ENCODE measurements around the gene LCN15. TPM values are rescaled to one million over a fixed set of nuclear protein-coding genes. Genes with fewer than 3 reads are reported as not detected.
A peak's percentile ranks its signal among the peaks of the same experiment; 100 is the strongest.

Gene LCN15
- total and polyA plus RNA-seq, 2 experiments from 2014 or later, result 0.76 to 0.90 TPM

GRCh38 chr9:136713550-136713949, 50.8 kb downstream of the LCN15 start:
- ATAC-seq (no peak), DNase-seq (ENCODE audit: low spot score) (no peak)
- 0 out of 2 replicates have a peak, but pooled peaks cover 7% of the 10 kb centered on the region for H3F3A ChIP-seq (replicated peaks; ENCODE audit: low read depth)
- H4K20me1 ChIP-seq (replicated peaks; ENCODE audit: insufficient read depth), result peaks cover 11% of the 10 kb centered on the region
- peaks cover 4% of the 10 kb centered on the region; the same call in 1 of the 2 replicates for H3K4me1 ChIP-seq (ENCODE audit: insufficient read depth)
- peaks cover 5% of the 10 kb centered on the region for H3K4me1 Mint-ChIP-seq
- peaks cover 13% of the 10 kb centered on the region for H3K27me3 ChIP-seq (ENCODE audit: insufficient read depth)
- no peak overlapping the region for H2AFZ ChIP-seq
- no peak overlapping the region for H3K27ac ChIP-seq (ENCODE audit: low read depth)
- H3K9me2 ChIP-seq (ENCODE audit: insufficient read depth), result no peaks in the 10 kb centered on the region
- no peak overlapping the region for H3K27ac Mint-ChIP-seq
- peaks cover 24% of the 10 kb centered on the region for H3K27me3 Mint-ChIP-seq (ENCODE audit: insufficient read depth, low read depth, poor library complexity)
- TF ChIP-seq POLR2AphosphoS5 (IDR thresholded peaks at IDR 0.05; ENCODE audit: low read depth) (no peak), NANOG (IDR thresholded peaks at IDR 0.05; ENCODE audit: borderline replicate concordance) (no peak), STAT1 (IDR thresholded peaks at IDR 0.05; ENCODE audit: unreplicated experiment) (no peak), REST (IDR thresholded peaks at IDR 0.05; ENCODE audit: unreplicated experiment) (no peak), EZH2phosphoT487 (IDR thresholded peaks at IDR 0.05; ENCODE audit: unreplicated experiment) (no peak), EZH2 (IDR thresholded peaks at IDR 0.05; ENCODE audit: low read depth, unreplicated experiment) (no peak), CTCF (conservative IDR thresholded peaks at IDR 0.05; ENCODE audit: low read depth in 2 of 2) (no peak), ZNF331 (CRISPR knock-in tag; IDR thresholded peaks at IDR 0.05; ENCODE audit: low read depth) (no peak), ZNF114 (CRISPR knock-in tag; IDR thresholded peaks at IDR 0.05) (no peak)
- no peaks in the 10 kb centered on the region for H3K36me3 ChIP-seq (ENCODE audit: insufficient read depth)
- H3K79me2 ChIP-seq (replicated peaks; ENCODE audit: insufficient read depth), result peaks cover 10% of the 10 kb centered on the region; the same call in 1 of the 2 replicates
- peak overlapping the region; percentile 90 for H3K4me2 ChIP-seq
- H3K36me3 Mint-ChIP-seq (ENCODE audit: low read depth), result peaks cover 3% of the 10 kb centered on the region; the same call in 1 of the 3 replicates
- peak overlapping the region; percentile 71 for H3K4me3 Mint-ChIP-seq
- H3K9me3 Mint-ChIP-seq, result no peaks in the 10 kb centered on the region
- H3K4me3 ChIP-seq, result peak overlapping the region; percentile 75
